ENCODE measurements around the gene SDK1.

The SDK1 gene

DNA sequence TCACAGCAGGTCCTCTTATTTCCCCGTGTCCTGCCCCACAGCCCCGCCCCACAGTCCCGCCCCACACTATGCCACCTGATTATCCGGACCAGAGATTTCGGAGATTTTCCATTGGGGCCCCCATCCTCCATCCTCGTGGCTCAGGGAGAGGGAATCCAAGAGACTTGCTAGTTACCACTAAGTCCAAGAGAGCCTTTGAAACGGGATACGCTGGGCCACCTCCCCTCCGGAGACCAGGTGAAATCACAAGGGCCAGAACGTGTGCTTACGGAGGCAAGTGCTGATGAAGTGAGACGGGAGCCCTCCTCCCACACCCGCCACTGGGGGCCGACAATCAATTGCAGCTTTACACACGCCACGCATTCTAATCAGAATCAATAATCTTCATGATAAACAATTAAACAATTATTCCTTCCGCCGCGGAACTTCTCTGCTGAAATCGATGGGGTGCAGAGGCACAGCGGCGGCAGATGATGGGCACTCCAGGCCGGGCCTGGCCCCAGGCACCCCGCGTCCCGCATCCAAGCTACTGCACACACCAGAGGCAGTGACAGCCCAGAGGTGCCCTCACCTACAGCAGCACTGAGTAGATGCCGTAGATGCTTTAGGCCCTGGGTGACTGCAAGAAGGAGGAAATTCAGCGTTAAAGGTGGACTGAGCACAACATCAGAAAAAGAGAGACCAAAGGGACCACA, 847.0 kb downstream of the SDK1 start:
- DNase-seq: no peak

DNA sequence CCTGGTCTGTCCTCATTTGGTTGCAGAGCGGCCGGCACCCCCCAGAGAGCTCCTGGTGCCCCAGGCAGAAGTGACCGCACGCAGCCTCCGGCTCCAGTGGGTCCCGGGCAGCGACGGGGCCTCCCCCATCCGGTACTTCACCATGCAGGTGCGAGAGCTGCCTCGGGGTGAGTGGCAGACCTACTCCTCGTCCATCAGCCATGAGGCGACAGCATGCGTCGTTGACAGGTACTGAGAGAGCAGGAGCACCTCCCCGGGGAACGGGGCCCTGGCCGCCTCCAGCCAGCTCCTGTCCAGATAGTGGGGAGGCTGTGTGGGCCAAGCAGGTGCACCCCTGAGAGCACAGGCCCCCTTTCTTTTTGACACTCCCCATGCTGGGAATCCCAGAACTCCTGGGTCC, 848.2 kb downstream of the SDK1 start:
- DNase-seq: no peak

DNA sequence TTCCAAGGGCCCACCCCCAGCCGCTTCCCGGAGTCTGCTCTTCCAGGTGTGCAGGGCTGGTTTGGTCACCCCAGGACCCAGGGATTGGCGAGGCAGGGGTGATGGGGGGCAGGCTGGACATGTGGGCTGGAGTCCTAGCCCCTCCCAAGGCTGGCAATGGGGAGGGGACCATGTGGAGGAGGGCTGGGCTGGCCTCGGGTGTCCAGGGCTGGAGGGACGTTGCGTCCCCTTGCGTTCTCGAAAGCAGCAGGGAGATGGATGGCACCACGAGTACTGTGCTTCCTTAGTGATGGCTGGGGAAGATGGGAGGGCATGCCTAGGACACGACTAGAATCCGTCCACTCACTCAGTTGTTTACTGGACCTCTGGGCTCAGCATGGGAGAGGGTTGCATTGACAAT, 848.6 kb downstream of the SDK1 start:
- DNase-seq: no peak

DNA sequence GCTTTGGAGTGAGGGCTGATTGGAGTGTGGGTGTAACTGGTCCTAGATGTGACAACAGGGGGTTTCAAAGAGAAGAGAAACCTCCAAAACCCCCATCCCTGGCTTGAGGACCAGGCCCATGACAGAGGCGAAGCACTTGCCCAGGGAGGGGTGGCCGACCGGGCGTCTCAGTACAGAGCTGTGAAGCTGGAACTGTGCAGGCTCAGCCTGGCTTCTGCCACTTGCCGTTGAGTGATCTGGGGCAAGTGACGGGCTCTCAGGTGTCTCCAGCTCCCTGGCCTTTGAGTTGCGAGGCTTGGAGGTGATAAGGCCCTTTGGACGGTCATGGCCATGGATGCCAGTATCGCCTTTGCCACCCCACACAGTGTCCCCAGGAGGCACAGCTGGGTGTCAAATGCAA, 849.7 kb downstream of the SDK1 start:
- DNase-seq: no peak

DNA sequence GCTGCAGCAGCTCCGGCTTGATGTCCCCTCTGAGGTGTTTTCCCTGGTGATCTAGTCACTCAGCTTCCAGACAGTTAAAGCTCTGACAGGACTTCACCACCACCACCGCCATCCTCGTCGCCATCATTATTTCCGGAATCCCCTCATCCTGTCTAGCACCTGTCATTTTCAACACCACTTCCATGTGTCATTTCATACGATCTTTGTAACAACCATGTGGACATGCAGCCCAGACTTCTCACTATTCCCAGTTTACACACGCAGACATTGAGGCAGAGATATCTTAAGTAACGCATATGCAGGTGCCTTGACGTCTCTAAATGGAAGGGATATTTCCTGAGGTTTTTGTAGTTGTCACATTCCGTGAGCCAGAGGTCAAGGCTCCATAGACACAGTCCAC, 850.5 kb downstream of the SDK1 start:
- no peak for DNase-seq

DNA sequence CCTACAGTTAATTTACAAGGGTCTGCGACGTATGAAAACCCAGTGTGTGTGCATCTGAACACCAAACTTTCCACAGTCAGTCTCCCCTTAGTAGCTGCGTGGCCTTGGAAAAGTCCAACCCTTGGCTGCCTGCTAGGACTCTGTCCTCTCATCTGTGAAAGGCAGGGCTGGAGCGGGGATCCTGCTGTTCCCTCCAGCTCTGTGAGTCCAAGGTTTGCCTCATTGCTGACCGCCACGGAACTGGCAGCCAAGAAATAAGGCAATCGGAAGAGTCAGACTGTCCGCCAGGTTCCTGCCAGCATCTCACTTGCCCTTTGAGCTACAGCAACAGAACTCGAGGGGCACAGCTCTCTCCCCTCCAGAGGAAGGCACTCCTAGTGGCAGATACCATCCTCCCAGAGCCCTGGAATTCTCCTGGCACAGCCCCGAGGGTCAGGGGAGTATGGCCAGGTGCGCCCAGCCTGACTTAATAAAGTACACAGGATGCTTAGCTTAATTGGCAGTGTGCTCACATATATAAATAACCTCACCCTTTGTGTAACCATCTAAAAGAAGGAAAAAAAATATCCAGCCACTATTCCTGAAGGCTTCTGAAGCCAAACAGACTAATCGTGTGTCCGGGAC, 851.0 kb downstream of the SDK1 start:
- DNase-seq: no peak

DNA sequence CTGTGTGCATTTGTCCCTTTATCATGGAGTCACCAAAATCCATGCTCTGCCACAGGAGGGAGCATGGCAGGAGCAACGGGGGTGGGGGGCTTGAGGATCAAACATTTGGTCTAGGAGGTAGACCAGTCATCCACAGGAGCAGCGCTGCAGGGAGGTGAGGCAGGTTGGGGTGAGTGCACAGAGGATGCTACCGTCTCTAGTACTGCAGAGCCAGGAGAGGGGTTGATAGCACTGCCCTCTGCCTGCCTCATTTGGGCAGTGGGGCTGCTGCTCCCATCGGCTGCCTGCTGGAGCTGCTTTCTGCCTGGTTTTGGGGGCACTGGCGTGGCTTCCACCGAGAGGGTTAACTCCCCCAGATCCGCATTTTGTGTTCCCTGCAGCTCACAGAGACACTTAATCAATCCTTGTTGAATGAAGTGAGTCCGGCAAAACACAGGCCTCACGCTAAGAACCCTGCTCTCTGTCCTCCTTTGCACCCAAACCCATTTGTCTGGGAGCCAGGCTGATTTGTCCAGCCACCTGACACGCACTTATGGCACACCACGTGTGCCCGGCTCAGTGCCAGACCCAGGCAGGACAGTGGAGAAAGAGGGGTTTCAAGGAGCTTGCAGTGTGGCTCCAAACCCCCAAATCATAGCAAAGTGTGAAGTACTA, 854.0 kb downstream of the SDK1 start:
- DNase-seq: no peak

DNA sequence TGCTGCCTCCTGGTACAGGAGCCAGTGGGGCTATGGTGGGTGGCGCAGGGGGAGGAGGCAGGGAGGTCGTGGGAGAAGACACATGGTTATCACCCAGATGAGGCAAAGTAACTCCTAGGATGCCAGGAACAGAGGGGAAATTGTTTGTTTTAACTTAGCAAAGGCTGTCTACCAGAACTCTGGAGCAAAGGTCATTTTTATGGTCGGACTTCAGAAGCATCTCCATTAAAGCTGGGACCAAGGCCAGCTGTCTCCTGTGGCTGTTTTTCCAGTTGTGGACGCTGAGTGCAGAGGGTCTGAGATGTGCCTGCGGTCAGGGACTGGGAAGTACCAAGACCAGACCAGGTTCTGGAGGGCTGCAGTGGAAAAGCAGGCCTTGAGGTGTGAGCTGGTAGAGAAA, 855.1 kb downstream of the SDK1 start:
- DNase-seq: no peak

DNA sequence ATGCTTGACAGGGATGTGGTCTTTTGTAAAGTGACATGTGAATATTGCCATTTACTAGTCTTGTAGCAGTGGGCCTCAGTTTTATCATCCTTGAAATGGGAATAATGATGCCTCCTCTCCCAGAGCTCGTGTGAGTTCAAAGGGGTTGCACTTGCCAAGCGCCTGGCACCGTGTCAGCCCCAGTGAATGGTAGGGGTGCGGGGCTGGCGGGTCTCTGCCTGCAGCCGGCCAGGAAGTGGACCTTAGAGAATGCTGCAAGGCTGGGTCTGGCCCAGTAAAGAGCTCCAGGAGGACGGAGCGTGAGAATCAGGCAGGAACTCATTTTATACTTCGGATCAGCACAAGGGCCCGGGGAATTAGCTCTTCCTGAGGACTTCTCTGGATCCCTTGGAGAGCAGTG, 856.6 kb downstream of the SDK1 start:
- no peak for DNase-seq

DNA sequence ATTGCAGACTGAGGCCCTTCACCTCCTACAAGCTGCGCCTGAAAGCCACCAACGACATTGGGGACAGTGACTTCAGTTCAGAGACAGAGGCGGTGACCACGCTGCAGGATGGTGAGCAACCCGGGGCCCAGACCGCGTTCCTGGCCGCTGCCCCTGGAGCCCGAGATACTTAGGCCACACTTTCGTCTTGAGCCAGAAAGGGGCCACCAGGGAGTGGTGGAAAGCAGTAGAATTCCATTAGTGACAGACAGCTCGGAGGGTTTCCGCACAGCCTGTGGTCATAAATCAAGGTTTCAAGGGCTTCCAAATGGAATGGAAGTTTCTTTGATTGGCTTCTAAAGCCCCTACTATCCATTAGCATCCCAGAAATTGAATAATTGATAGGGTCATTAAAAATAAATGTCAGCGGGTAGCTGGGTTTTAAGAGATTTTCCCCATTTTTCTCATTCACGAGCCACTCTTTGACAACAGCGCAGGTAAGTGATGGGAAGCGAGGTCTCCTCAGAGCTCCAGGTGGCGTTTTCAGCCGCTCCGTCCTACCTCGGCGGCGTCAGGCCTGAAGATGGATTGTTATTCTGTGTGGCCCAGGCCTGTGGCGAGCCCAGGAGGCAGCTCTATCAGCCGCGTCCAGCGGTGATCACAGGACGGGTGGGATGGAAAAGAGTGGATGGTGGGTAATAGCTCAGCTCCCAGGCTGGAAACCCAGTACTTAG, 857.5 kb downstream of the SDK1 start:
- DNase-seq: no peak

DNA sequence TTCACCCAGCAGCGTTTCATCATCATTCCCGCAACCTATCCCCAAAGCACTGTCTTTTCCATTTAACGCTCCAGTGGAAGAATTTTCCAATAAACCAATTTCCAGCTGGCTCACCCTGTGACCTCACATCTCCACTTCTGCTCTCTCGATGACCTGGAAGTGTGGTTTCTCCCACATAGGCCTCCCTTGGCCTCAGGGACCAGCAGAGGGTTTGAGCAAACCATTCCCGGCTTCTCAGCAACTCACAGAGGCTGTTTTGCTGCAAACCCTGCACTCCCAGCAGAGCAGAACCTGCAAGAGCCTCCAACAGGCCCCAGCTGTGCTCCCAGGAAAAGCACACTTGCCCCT, 858.1 kb downstream of the SDK1 start:
- DNase-seq: no peak

DNA sequence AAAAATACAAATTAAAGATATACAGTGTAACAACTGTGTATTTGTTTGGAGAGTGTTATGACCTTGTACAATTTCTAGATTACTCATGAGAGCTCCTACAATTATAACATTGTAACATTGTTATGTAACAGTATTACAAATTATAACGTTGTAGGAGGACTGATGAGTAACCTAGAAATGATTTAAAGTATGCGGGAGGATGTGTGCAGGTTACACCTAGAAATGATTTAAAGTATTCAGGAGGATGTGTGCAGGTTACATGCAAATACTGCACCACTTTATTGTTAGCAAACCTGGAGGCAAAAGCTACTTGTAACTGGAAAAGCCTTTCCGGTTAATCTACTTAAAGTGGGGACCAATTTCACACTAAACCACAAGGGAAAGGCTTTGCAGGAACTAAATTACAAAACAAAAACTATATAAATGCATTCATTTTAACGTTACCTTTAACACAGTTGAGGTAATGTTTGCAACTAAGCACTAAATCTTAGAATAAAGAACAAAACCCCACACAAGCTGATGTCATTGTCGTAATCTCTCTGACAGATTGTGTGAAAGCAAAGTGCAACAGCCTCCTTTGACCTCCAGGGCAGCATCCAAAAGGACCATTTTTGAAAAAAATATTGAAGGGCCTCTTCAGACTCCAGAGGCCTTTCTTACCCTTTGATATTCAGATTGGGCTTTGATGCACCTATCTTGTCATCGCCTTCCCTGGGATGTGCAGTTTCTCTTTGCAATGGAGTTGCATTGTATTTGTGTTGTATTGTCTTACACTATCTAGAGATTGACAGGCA, 858.9 kb downstream of the SDK1 start:
- DNase-seq: no peak

DNA sequence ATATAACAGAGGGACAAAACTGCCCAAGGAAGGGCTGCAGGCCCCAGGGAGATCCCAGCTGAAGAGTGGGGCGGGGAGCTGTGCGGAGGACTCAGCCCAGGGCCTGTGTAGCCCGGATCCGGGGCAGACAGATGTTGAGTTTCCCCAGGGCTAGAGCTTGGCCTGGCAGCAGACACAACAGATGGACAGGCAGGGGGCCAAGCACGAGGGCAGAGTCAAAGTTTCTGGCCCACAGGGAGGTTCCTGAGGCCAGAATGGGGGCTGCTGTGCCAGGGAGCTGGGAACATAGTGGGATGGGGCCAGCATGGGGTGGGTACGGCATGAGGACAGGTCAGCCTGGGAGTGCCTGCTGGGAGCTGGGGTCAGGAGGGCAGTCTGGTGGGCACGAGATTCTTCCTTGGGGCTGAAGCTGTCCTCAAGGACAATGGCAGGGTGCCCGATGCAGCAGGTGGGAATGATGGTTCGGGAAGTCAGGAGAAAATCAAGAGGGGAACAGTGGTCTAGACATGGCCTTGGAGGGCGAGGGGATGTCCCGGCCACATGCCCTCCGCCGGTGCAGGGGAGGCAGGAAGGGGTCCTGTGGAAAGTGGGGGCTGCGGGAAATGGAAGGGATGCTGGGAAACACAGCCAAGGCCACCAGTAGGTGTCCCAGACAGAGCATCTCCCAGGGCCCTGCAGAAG, 862.0 kb downstream of the SDK1 start:
- DNase-seq: no peak

DNA sequence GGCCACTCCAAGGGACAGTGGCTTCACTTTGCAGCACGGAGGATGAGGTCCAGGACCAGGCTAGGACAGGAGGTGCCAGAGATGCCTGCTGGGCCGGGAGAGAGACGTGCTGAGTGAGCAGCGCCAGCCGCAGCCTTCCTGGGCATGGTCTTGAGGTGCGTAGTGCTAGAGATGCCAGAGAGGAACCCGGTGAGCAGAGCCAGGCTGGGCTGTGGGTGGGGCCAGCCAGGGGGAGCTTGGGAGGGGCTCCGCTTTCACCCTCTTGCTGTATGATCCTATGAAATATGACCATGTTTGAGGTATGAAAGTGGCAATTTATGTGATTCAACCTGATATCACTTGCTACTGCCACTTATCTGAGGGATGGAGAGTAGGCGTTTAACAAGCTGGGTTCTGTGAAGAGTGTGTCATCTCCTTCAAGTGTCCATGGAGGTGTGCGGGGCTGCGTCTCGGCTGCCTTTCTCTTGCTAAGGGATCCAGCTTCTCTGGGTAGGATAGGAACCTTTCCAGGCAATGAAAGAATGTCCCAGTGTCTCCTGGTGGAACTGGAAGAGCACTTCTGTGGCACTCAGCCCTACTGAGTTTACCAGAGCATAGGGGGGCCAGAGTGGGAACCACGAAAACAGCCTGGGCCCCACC, 862.6 kb downstream of the SDK1 start:
- no peak for DNase-seq

DNA sequence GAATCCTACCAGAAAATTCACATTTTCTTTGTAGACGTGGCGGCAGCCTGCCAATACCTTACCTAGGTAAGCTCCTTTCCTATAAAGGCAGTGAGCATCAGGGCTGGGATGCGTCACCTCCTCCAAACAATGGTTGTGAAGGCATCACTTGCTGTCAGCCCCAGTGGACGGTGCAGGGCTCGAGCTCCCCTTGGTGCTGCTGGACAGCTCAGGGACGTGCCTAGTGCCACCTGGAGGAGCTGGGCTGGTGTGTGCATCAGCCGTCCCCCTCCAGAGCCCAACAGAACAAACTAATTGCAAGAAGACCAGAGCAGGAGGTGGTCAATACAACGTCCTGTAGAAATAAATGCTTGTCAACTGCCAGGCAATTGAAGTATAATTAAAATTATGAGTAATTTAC, 863.5 kb downstream of the SDK1 start:
- no peak for DNase-seq

DNA sequence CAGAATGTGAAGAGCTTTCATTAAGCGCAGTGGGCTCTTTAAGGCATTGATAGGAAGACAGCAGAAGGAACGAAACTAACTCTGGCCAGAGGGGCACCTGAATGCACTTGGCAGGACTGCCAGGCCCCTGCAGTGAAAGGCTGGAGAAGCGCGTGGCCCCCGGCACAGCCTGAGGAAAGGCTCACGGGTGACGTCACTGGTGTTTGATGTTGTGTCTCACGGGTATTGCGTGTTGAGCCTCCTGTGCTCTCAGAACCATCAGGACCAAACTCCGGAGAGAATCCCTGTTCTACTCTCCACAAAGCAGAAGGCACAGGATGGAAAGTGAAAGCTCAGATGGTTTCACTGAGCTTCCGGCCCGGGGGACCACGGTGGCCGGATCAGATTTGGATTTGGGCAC, 865.3 kb downstream of the SDK1 start:
- no peak for DNase-seq

DNA sequence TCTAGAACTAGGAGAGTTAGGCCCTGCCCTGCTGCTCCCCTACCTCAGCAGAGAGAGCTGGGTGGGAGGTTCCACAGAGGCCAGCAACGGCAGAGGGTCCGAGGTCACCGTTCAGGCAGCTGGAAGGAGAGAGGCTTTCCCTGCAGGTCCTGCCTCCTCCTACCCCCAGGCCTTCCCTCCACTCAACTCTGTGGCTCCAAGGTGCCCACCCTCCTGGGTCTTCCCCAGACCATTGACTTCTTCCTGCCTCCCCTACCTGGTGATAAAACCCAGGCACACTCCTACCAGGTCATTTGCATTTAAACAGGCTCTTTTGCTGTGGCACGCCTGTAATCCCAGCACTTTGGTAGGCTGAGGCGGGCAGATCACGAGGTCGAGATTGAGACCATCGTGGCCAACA, 865.8 kb downstream of the SDK1 start:
- no peak for DNase-seq

DNA sequence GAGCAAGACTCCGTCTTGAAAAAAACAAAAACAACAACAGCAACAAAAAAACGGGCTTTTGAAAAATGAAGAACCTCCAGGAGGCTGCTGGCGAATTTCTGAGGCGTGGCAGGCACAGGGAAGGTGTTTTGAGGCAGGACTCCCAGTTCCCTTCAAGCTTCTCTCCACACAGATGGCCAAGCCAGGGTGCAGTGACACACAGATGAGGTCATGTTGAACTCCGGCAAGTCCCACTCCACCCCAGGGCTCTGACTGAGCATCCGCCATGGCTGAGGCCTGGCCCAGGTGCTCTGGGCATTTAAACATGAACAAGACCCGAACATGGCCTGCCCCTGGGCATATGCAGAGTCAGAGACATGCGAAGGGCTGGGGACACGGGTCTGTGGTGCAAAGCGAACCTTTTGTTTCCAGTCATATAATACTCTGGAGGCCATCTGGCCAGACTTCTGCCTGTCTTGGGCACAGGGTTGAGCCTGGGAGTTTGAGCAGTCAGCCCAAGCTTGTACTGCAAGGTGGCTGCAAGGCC, 866.4 kb downstream of the SDK1 start:
- no peak for DNase-seq

DNA sequence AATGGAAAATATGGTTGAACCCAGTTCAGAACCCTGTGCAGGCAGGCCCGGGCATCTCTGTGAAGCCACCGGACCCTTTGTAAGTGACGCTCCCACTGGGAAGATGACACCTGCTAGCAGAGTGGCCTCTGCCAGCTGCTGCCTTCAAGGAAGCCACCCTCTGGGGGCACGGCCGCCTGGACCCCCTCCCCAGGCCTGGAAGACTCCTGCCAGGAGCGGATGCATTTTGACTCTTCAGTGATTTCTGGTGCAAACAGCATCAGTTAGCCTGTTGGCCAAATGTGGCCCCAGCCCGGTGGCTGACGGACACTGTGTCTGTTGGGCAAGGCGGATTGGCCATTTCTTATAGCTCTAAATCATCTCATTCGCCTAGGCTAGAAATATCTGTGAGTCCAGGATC, 867.0 kb downstream of the SDK1 start:
- DNase-seq: no peak

DNA sequence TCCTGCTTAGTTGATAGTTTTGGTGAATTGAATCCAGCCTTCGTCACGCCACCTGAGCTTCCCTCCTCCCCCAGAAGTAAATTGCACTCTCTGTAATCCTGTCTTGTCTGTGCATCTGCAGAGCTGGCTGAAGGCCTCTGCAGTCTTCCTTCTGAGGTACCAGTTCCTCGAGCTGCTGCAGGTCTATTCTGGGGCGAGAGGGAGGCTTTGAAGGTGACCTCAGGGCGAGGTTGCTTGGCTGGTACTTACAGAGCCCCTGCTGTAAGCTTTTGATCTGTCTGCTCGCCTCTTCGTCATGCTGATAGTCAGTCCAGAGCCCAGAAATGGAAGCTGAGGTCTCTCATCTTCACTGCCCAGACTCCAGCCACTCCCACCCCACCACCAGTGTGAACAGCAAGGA, 867.5 kb downstream of the SDK1 start:
- no peak for DNase-seq

DNA sequence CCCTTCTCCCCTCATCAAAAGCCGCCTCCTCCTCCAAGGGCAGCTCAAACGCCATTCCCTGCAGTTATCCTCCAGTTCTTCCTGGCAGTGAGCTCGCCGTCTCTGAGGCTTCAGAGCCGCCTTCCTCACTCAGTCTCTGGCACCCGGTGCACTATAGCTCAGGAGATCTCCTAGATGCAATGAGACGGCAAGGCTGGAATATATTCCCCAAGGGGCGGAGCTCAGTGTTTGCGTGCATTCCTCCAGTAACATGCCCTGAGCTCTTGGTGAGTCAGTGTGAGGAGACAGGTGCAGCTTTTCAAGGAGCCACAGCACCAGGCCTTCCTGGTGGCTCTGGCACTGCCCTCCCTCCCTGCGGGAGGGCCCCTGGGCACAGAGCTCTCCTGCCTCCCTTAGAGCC, 868.4 kb downstream of the SDK1 start:
- no peak for DNase-seq
